Mammary epithelial cell (primary cell): ENCODE data around the gene IGFALS.
"Not testable (repeated sequence)": the region's sequence is repeated elsewhere in the genome, so short reads cannot be mapped to it uniquely, and the experiment has no call there.

Experiments
- CTCF ChIP-seq, 2 donors: IDR thresholded peaks in 1 of 2; conservative IDR thresholded peaks in 1 of 2; 2 replicates each; pipeline ENCODE4 v1.5.1; 2011 to 2012; ENCODE audit warnings: inconsistent platforms in 2 of 2, low read length in 2 of 2, mild to moderate bottlenecking in 2 of 2, control low read depth in 1 of 2, low read depth in 1 of 2; ENCODE audit not compliant: insufficient read depth in 1 of 2; ENCODE audit errors: extremely low read depth in 1 of 2
- EZH2 ChIP-seq: IDR thresholded peaks from 2 replicates; pipeline ENCODE4 v1.6.1; 2012; ENCODE audit warnings: low read length, inconsistent platforms, borderline replicate concordance

- not testable (repeated sequence) for TF ChIP-seq CTCF (conservative IDR thresholded peaks at IDR 0.05 in 1 of 2, IDR thresholded peaks at IDR 0.05 in 1 of 2; ENCODE audit: extremely low read depth in 1 of 2, insufficient read depth in 1 of 2, low read depth in 1 of 2, low read length in 2 of 2); EZH2
Observed at GRCh38 chr16:1799263-1799662, 5.8 kb upstream of the IGFALS start.
